Transverse colon (tissue), 4 donors: Measurements from ENCODE around the gene F8. TPM values are rescaled to one million over a fixed set of nuclear protein-coding genes. Genes with fewer than 3 reads are reported as not detected.

Source experiments
- DNase-seq: peaks from one replicate; pipeline ENCODE4 v3.0.0-alpha.2; 2019
- H3K27ac ChIP-seq, 4 donors: fragments of 200-600 bp; sonication (generic); 2 replicates each; pipeline ENCODE4 v1.5.1; 2016 to 2018; ENCODE audit warnings: inconsistent platforms in 4 of 4
- H3K27me3 ChIP-seq: fragments of 200-600 bp; sonication (generic); 2 replicates; pipeline ENCODE4 v1.5.1; 2017; ENCODE audit warnings: inconsistent platforms
- H3K36me3 ChIP-seq, 4 donors: fragments of 200-600 bp; sonication (generic); 2 replicates each; pipeline ENCODE4 v1.5.1; 2017 to 2019; ENCODE audit warnings: inconsistent platforms in 4 of 4
- H3K4me1 ChIP-seq, 4 donors: fragments of 200-600 bp; sonication (generic); 2 replicates each; pipeline ENCODE4 v1.5.1; 2017 to 2020; ENCODE audit warnings: inconsistent platforms in 4 of 4
- H3K4me3 ChIP-seq, 4 donors: fragments of 200-600 bp; sonication (generic); 1 replicate in 1 of 4; 2 replicates in 3 of 4; pipeline versions ENCODE4 v1.5.1 to v1.6.1; 2017 to 2019; ENCODE audit warnings: inconsistent platforms in 4 of 4
- H3K9me3 ChIP-seq, 2 donors: fragments of 200-600 bp; sonication (generic); 2 replicates each; pipeline ENCODE4 v1.5.1; 2017 to 2019; ENCODE audit warnings: inconsistent platforms in 2 of 2
- CTCF ChIP-seq, 5 experiments: fragments of 200-600 bp in 3 of 5; fragments of 450-650 bp in 2 of 5; sonication (generic) in 3 of 5; IDR thresholded peaks; 1 replicate in 2 of 5; 2 replicates in 3 of 5; pipeline ENCODE4 v1.5.1; 2016 to 2017; ENCODE audit warnings: antibody characterized with exemption in 5 of 5, inconsistent platforms in 3 of 5, mild to moderate bottlenecking in 2 of 5, moderate library complexity in 1 of 5
- EP300 ChIP-seq: sonication (generic); formaldehyde crosslinking; IDR thresholded peaks from one replicate; pipeline ENCODE4 v1.6.1; 2017; ENCODE audit warnings: antibody characterized with exemption, low read depth
- POLR2A ChIP-seq: fragments of 450-650 bp; IDR thresholded peaks from one replicate; pipeline ENCODE4 v1.6.1; 2016; ENCODE audit warnings: antibody characterized with exemption, mild to moderate bottlenecking, moderate library complexity
- POLR2AphosphoS5 ChIP-seq, 3 donors: sonication (generic); formaldehyde crosslinking; IDR thresholded peaks; one replicate each; pipeline ENCODE4 v1.6.1; 2016; ENCODE audit warnings: antibody characterized with exemption in 3 of 3
- WGBS, 2 donors: methylation state at CpG; one replicate each; pipeline ENCODE4 v1.1.5; 2018; ENCODE audit warnings: low coverage in 1 of 2; 5-methylcytosine and 5-hydroxymethylcytosine counted together
- in situ Hi-C, 4 donors: fragments of 200-750 bp; cut with MboI; loops; one replicate each; pipeline versions ENCODE4 v1.15.0 to v1.15.1; 2017; ENCODE audit warnings: low sequenced_read_pairs in 3 of 4, low pct_ligation_motif_present in 1 of 4, low pct_unique_long_range_greater_than_20kb in 1 of 4
- intact Hi-C: fragments of 100-400 bp; cut with DNase I; formaldehyde crosslinking; loops from one replicate; pipeline ENCODE4 v1.15.1; 2023; ENCODE audit warnings: low total_unique reads
- total RNA-seq, 4 donors: library from RNA; depleted of rRNA; stranded (reverse); fragments of >200 nt; gene quantifications; one replicate each; pipeline ENCODE4 v1.1.0, GENCODE V29; 2016

The F8 gene
- total RNA-seq, 4 donors from 2014 or later: 1.2 to 4.5 (median 4.0) TPM

- no peak for DNase-seq
- Histone ChIP-seq H3K9me3 (no peaks in the 10 kb centered on the region), H3K27me3 (no peaks in the 10 kb centered on the region), H3K36me3 (no peaks in the 10 kb centered on the region), H3K4me1 (no peaks in the 10 kb centered on the region), H3K27ac (no peak overlapping the region), H3K4me3 (no peak overlapping the region)
- no peak for TF ChIP-seq CTCF (IDR thresholded peaks at IDR 0.05)
- no peak for TF ChIP-seq POLR2A
- TF ChIP-seq POLR2AphosphoS5 (IDR thresholded peaks at IDR 0.05): no peak
- TF ChIP-seq EP300: no peak
- in situ Hi-C loops (loop anchor here in 1 of 4 donors (25.0 kb wide), 1 partner anchor 96 kb away; no protein-coding TSS in a partner anchor), intact Hi-C loops (no loop called here)
- 98 to 100% methylated on average over 1 of the region's 1 CpG for WGBS, 2 donors
These were observed 31.0 kb downstream of the F8 start for GRCh38 chrX:154991476-154991875.

- intact Hi-C loops (no loop called here), in situ Hi-C loops (loop anchor here in 1 of 4 donors (25.0 kb wide), 1 partner anchor 96 kb away; no protein-coding TSS in a partner anchor)
- WGBS, 2 donors: 66% methylated on average over 3 of the region's 3 CpGs; no CpG with 5 or more reads in 1 of the 2 donors
- H3K36me3 ChIP-seq: no peaks in the 10 kb centered on the region
- H3K4me1 ChIP-seq: no peaks in the 10 kb centered on the region
- H3K27ac ChIP-seq: no peak overlapping the region
- no peaks in the 10 kb centered on the region for H3K9me3 ChIP-seq
- no peak for DNase-seq
- no peak for TF ChIP-seq POLR2AphosphoS5 (IDR thresholded peaks at IDR 0.05)
- TF ChIP-seq EP300: no peak
- TF ChIP-seq CTCF (IDR thresholded peaks at IDR 0.05): no peak
- TF ChIP-seq POLR2A: no peak
- H3K4me3 ChIP-seq: no peak overlapping the region
- no peaks in the 10 kb centered on the region for H3K27me3 ChIP-seq
These were observed 31.5 kb downstream of the F8 start for GRCh38 chrX:154991039-154991438.

GRCh38 chrX:154990496-154990895, 32.0 kb downstream of the F8 start:
- Histone ChIP-seq H3K27me3 (no peaks in the 10 kb centered on the region), H3K36me3 (no peaks in the 10 kb centered on the region), H3K4me3 (no peak overlapping the region), H3K27ac (no peak overlapping the region), H3K9me3 (no peaks in the 10 kb centered on the region), H3K4me1 (no peaks in the 10 kb centered on the region)
- intact Hi-C loops: no loop called here
- 61 to 100% methylated on average over 1 to 3 of the region's 3 CpGs for whole genome bisulfite sequencing, 2 donors
- DNase-seq: no peak
- in situ Hi-C loops: loop anchor here in 1 of 4 donors (25.0 kb wide), 1 partner anchor 97 kb away; no protein-coding TSS in a partner anchor
- TF ChIP-seq CTCF (IDR thresholded peaks at IDR 0.05): no peak
- TF ChIP-seq POLR2AphosphoS5 (IDR thresholded peaks at IDR 0.05): no peak
- no peak for TF ChIP-seq POLR2A
- no peak for TF ChIP-seq EP300

GRCh38 chrX:154988719-154989118, 33.8 kb downstream of the F8 start:
- H3K27ac ChIP-seq: no peak overlapping the region
- no peaks in the 10 kb centered on the region for H3K4me1 ChIP-seq
- H3K9me3 ChIP-seq: no peaks in the 10 kb centered on the region
- no peaks in the 10 kb centered on the region for H3K36me3 ChIP-seq
- in situ Hi-C loops (loop anchor here in 3 of 4 donors (10.0 to 25.0 kb wide), 2 partner anchors 76 to 99 kb away; no protein-coding TSS in a partner anchor), intact Hi-C loops (no loop called here)
- TF ChIP-seq CTCF (IDR thresholded peaks at IDR 0.05): no peak
- TF ChIP-seq POLR2A: no peak
- WGBS, 2 donors: 66% methylated on average over 3 of the region's 3 CpGs; no CpG with 5 or more reads in 1 of the 2 donors
- no peak for DNase-seq
- H3K4me3 ChIP-seq: no peak overlapping the region
- no peaks in the 10 kb centered on the region for H3K27me3 ChIP-seq
